WTC11 (cell line): ENCODE results near the gene ITIH5. TPM values are rescaled to one million over a fixed set of nuclear protein-coding genes. Genes with fewer than 3 reads are reported as not detected.

Experiments
- ATAC-seq: fragments of 200-7000 bp; cut with Tn5 transposase; 2 replicates; pipeline ENCODE4 v1.10.0; 2021; ENCODE audit warnings: mild to moderate bottlenecking, moderate library complexity
- CTCF ChIA-PET: fragments of 300-600 bp; sonication (Branson Sonifier 250); formaldehyde crosslinking; loops from one replicate; lab custom pipeline; 2021; ENCODE audit warnings: antibody characterized with exemption; lab: Charles Lee
- POLR2A ChIA-PET: fragments of 350-600 bp; sonication (Branson Sonifier 250); formaldehyde crosslinking; loops from one replicate; lab custom pipeline; 2021; ENCODE audit warnings: antibody characterized with exemption; lab: Charles Lee
- DNase-seq: peaks from one replicate; pipeline ENCODE4 v3.0.0; 2021; ENCODE audit warnings: low spot score
- H3K27ac Mint-ChIP-seq: 2 replicates; pipeline ENCODE4 v1.8.0; 2021; ENCODE audit warnings: mixed read lengths
- H3K27me3 Mint-ChIP-seq: 2 replicates; pipeline ENCODE4 v1.8.0; 2021; ENCODE audit warnings: low read depth, mild to moderate bottlenecking, moderate library complexity, mixed read lengths
- H3K36me3 Mint-ChIP-seq: 2 replicates; pipeline ENCODE4 v1.8.0; 2021; ENCODE audit warnings: mixed read lengths
- H3K4me1 Mint-ChIP-seq: 2 replicates; pipeline ENCODE4 v1.8.0; 2022; ENCODE audit warnings: mixed read lengths
- H3K4me3 Mint-ChIP-seq: 2 replicates; pipeline ENCODE4 v1.8.0; 2021; ENCODE audit warnings: mild to moderate bottlenecking, moderate library complexity, mixed read lengths
- H3K9me3 Mint-ChIP-seq: 2 replicates; pipeline ENCODE4 v1.8.0; 2021; ENCODE audit warnings: mixed read lengths
- CREM ChIP-seq: sonication (generic); formaldehyde crosslinking; IDR thresholded peaks from 2 replicates; pipeline ENCODE4 v1.8.1; 2022; ENCODE audit warnings: mild to moderate bottlenecking, missing genetic modification reagents, moderate library complexity
- NFYB ChIP-seq: sonication (generic); formaldehyde crosslinking; conservative IDR thresholded peaks from 2 replicates; pipeline ENCODE4 v1.8.0; 2022; ENCODE audit warnings: low read depth, missing genetic modification reagents
- PRRX2 ChIP-seq: fragments of 250-450 bp; sonication (Bioruptor Pico); IDR thresholded peaks from 2 replicates; pipeline ENCODE4 v1.8.0; 2021; ENCODE audit warnings: mild to moderate bottlenecking
- TP53 ChIP-seq: sonication (generic); formaldehyde crosslinking; IDR thresholded peaks from 2 replicates; pipeline ENCODE4 v1.8.1; 2023; ENCODE audit warnings: mild to moderate bottlenecking, missing genetic modification reagents
- ZNF416 ChIP-seq: fragments of 250-450 bp; sonication (Bioruptor Pico); IDR thresholded peaks from 2 replicates; pipeline ENCODE4 v1.9.0; 2021; ENCODE audit warnings: mild to moderate bottlenecking, inconsistent platforms
- total RNA-seq: library from RNA; stranded (reverse); gene quantifications from 3 replicates; pipeline ENCODE4 v1.2.3, GENCODE V29; 2021
- TF ChIP-seq, protein P1 (sequence below): fragments of 250-450 bp; sonication (Bioruptor Pico); IDR thresholded peaks from 2 replicates; pipeline ENCODE4 v1.9.0; 2021; ENCODE audit warnings: moderate library complexity, mild to moderate bottlenecking, inconsistent platforms, borderline replicate concordance
- TF ChIP-seq, protein P2 (sequence below): sonication (generic); formaldehyde crosslinking; IDR thresholded peaks from 2 replicates; pipeline ENCODE4 v1.8.0; 2023; ENCODE audit warnings: missing genetic modification reagents
- TF ChIP-seq, protein P3 (sequence below): fragments of 250-450 bp; sonication (Bioruptor Pico); IDR thresholded peaks from 2 replicates; pipeline ENCODE4 v1.9.0; 2021; ENCODE audit warnings: mild to moderate bottlenecking
- TF ChIP-seq, protein P4 (sequence below): sonication (generic); formaldehyde crosslinking; IDR thresholded peaks from 2 replicates; pipeline ENCODE4 v1.8.1; 2023; ENCODE audit warnings: mild to moderate bottlenecking, missing genetic modification reagents
- TF ChIP-seq, protein P5 (sequence below): sonication (generic); formaldehyde crosslinking; IDR thresholded peaks from 2 replicates; pipeline ENCODE4 v1.8.1; 2023; ENCODE audit warnings: mild to moderate bottlenecking, missing genetic modification reagents, moderate library complexity
- TF ChIP-seq, protein P6 (sequence below): sonication (generic); formaldehyde crosslinking; IDR thresholded peaks from 2 replicates; pipeline ENCODE4 v1.8.0; 2023; ENCODE audit warnings: missing genetic modification reagents, mild to moderate bottlenecking, borderline replicate concordance
- TF ChIP-seq, protein P7 (sequence below): sonication (generic); formaldehyde crosslinking; IDR thresholded peaks from 2 replicates; pipeline ENCODE4 v1.8.0; 2022; ENCODE audit warnings: missing genetic modification reagents
- TF ChIP-seq, protein P8 (sequence below): fragments of 250-450 bp; sonication (Bioruptor Pico); conservative IDR thresholded peaks from 2 replicates; pipeline ENCODE4 v1.9.0; 2021; ENCODE audit warnings: mild to moderate bottlenecking

ITIH5 gene
- total RNA-seq, 1 experiment from 2014 or later: 3.1 TPM

DNA sequence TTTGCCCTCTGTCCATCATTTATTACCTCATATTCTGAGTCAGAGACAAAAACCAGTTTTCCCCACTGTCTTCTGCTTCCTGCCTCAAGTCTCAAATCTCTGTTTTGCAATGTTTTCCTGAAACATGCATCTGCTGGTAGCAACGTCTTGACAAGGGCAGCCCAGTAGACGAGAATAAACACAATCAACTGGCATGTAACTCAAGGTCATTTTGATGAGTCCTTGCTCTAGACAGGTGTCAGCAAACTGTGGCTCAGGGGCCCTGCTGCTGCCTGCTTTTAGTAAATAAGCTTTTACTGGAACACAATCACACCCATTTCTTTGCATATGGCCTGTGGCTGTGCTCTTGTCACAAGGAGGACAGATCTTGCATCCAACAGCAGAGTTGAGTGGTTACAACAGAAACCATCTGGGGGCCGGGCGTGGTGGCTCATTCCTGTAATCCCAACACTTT is 59.8 kb downstream of the ITIH5 start (continued):
- TF ChIP-seq, protein P1, sequence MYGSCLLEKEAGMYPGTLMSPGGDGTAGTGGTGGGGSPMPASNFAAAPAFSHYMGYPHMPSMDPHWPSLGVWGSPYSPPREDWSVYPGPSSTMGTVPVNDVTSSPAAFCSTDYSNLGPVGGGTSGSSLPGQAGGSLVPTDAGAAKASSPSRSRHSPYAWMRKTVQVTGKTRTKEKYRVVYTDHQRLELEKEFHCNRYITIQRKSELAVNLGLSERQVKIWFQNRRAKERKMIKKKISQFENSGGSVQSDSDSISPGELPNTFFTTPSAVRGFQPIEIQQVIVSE (CRISPR knock-in tag): no peak
- TF ChIP-seq TP53 (CRISPR knock-in tag): no peak
- no peak for TF ChIP-seq CREM (CRISPR knock-in tag)
- TF ChIP-seq NFYB (CRISPR knock-in tag): no peak
- TF ChIP-seq, protein P2, sequence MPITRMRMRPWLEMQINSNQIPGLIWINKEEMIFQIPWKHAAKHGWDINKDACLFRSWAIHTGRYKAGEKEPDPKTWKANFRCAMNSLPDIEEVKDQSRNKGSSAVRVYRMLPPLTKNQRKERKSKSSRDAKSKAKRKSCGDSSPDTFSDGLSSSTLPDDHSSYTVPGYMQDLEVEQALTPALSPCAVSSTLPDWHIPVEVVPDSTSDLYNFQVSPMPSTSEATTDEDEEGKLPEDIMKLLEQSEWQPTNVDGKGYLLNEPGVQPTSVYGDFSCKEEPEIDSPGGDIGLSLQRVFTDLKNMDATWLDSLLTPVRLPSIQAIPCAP: no peak
- TF ChIP-seq, protein P3, sequence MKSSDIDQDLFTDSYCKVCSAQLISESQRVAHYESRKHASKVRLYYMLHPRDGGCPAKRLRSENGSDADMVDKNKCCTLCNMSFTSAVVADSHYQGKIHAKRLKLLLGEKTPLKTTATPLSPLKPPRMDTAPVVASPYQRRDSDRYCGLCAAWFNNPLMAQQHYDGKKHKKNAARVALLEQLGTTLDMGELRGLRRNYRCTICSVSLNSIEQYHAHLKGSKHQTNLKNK: no peak

DNA sequence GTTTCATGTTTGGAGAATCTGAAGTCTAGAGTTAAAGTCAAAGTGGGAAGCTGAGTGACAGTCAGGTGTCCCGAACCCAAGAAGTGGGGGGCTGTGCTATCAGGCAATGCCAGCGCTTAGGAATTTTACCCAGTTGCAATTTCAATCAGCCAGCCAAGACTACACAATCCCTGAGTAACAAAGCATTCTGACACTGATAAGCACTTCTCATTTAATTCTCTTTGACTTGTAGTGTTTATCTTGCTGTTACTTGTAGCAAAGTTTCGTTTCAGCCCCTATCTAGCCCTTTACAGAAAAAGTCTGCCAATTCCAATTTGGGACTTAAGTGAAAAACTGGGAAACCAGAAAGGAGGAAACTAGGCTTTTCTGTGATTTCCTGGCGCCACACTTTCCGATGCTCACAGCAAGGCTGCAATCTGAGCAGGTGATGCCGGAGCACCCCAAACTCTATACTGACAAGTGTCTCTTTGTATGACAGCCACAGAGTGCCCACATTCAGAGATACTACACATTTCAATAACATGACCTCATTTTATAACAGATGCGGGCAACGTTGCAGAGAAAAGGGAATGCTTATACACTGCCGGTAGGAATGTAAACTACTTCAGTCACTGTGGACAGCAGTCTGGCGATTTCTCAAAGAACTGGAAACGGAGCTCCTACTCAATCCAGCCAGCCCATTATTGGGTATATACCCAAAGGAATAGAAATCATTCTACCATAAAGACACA is 61.0 kb downstream of the ITIH5 start:
- ATAC-seq (no peak), DNase-seq (no peak)
- Mint-ChIP-seq H3K9me3 (peaks cover 6% of the 10 kb centered on the region), H3K27me3 (no peaks in the 10 kb centered on the region), H3K27ac (no peak overlapping the region), H3K4me1 (peaks cover 11% of the 10 kb centered on the region), H3K4me3 (no peak overlapping the region), H3K36me3 (no peaks in the 10 kb centered on the region)
- CTCF ChIA-PET: no interaction called here
- TF ChIP-seq, protein P4, sequence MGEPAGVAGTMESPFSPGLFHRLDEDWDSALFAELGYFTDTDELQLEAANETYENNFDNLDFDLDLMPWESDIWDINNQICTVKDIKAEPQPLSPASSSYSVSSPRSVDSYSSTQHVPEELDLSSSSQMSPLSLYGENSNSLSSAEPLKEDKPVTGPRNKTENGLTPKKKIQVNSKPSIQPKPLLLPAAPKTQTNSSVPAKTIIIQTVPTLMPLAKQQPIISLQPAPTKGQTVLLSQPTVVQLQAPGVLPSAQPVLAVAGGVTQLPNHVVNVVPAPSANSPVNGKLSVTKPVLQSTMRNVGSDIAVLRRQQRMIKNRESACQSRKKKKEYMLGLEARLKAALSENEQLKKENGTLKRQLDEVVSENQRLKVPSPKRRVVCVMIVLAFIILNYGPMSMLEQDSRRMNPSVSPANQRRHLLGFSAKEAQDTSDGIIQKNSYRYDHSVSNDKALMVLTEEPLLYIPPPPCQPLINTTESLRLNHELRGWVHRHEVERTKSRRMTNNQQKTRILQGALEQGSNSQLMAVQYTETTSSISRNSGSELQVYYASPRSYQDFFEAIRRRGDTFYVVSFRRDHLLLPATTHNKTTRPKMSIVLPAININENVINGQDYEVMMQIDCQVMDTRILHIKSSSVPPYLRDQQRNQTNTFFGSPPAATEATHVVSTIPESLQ: no peak
- TF ChIP-seq, protein P5, sequence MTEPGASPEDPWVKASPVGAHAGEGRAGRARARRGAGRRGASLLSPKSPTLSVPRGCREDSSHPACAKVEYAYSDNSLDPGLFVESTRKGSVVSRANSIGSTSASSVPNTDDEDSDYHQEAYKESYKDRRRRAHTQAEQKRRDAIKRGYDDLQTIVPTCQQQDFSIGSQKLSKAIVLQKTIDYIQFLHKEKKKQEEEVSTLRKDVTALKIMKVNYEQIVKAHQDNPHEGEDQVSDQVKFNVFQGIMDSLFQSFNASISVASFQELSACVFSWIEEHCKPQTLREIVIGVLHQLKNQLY (CRISPR knock-in tag): no peak
- TF ChIP-seq ZNF416 (CRISPR knock-in tag) (no peak), PRRX2 (CRISPR knock-in tag) (no peak)
- TF ChIP-seq, protein P6, sequence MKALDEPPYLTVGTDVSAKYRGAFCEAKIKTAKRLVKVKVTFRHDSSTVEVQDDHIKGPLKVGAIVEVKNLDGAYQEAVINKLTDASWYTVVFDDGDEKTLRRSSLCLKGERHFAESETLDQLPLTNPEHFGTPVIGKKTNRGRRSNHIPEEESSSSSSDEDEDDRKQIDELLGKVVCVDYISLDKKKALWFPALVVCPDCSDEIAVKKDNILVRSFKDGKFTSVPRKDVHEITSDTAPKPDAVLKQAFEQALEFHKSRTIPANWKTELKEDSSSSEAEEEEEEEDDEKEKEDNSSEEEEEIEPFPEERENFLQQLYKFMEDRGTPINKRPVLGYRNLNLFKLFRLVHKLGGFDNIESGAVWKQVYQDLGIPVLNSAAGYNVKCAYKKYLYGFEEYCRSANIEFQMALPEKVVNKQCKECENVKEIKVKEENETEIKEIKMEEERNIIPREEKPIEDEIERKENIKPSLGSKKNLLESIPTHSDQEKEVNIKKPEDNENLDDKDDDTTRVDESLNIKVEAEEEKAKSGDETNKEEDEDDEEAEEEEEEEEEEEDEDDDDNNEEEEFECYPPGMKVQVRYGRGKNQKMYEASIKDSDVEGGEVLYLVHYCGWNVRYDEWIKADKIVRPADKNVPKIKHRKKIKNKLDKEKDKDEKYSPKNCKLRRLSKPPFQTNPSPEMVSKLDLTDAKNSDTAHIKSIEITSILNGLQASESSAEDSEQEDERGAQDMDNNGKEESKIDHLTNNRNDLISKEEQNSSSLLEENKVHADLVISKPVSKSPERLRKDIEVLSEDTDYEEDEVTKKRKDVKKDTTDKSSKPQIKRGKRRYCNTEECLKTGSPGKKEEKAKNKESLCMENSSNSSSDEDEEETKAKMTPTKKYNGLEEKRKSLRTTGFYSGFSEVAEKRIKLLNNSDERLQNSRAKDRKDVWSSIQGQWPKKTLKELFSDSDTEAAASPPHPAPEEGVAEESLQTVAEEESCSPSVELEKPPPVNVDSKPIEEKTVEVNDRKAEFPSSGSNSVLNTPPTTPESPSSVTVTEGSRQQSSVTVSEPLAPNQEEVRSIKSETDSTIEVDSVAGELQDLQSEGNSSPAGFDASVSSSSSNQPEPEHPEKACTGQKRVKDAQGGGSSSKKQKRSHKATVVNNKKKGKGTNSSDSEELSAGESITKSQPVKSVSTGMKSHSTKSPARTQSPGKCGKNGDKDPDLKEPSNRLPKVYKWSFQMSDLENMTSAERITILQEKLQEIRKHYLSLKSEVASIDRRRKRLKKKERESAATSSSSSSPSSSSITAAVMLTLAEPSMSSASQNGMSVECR (CRISPR knock-in tag): no peak
- TF ChIP-seq, protein P7, sequence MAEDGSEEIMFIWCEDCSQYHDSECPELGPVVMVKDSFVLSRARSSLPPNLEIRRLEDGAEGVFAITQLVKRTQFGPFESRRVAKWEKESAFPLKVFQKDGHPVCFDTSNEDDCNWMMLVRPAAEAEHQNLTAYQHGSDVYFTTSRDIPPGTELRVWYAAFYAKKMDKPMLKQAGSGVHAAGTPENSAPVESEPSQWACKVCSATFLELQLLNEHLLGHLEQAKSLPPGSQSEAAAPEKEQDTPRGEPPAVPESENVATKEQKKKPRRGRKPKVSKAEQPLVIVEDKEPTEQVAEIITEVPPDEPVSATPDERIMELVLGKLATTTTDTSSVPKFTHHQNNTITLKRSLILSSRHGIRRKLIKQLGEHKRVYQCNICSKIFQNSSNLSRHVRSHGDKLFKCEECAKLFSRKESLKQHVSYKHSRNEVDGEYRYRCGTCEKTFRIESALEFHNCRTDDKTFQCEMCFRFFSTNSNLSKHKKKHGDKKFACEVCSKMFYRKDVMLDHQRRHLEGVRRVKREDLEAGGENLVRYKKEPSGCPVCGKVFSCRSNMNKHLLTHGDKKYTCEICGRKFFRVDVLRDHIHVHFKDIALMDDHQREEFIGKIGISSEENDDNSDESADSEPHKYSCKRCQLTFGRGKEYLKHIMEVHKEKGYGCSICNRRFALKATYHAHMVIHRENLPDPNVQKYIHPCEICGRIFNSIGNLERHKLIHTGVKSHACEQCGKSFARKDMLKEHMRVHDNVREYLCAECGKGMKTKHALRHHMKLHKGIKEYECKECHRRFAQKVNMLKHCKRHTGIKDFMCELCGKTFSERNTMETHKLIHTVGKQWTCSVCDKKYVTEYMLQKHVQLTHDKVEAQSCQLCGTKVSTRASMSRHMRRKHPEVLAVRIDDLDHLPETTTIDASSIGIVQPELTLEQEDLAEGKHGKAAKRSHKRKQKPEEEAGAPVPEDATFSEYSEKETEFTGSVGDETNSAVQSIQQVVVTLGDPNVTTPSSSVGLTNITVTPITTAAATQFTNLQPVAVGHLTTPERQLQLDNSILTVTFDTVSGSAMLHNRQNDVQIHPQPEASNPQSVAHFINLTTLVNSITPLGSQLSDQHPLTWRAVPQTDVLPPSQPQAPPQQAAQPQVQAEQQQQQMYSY: no peak
- TF ChIP-seq, protein P8, sequence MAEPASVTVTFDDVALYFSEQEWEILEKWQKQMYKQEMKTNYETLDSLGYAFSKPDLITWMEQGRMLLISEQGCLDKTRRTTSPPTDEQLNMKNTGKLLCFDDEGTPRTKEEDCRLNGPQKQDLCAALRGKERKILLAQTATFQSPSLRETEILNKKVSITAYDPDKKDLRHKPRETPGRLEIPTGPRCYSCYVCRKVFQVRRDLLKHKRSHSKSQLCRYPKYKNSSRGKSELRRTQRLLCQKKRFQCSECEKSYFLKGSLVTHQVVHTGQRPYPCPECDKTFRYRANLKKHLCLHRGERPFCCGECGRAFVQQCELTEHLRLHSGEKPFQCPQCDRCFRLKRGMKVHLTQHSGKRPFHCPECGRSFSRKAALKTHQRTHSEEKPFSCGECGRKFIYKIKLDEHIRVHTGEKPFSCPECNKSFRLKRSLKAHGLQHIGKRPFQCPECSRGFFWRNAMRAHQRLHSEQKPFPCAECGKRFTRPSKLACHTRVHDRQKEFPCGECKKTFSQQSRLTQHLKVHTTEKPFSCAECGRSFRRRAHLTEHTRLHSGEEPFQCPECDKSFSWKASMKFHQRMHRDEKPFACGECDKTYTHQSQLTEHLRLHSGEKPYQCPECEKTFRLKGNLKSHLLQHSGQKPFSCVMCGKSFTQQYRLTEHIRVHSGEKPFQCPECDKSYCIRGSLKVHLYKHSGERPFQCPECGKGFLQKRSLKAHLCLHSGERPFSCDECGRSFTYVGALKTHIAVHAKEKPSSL: no peak
- POLR2A ChIA-PET: interaction anchor here (0.6 kb wide), 1 partner anchor 686 kb away, joined by 4 read pairs; no protein-coding TSS in a partner anchor
